Spleen (tissue), 11 donors: Measurements from ENCODE around the gene TCTN1. TPM values are rescaled to one million over a fixed set of nuclear protein-coding genes. Genes with fewer than 3 reads are reported as not detected.
A peak's percentile ranks its signal among the peaks of the same experiment; 100 is the strongest.

Experiments used
- DNase-seq: peaks from one replicate; pipeline ENCODE4 v3.0.0-alpha.2; 2020
- H3K27ac ChIP-seq, 8 donors: fragments of 200-600 bp; sonication (generic) in 7 of 8; 1 replicate in 4 of 8; 2 replicates in 4 of 8; pipeline versions ENCODE4 v1.5.0 to v1.8.0; 2016 to 2021; ENCODE audit warnings: inconsistent platforms in 4 of 8, mild to moderate bottlenecking in 4 of 8, moderate library complexity in 1 of 8
- H3K27me3 ChIP-seq, 7 donors: fragments of 200-600 bp; sonication (generic) in 6 of 7; replicated peaks in 1 of 7; 1 replicate in 4 of 7; 2 replicates in 3 of 7; pipeline versions ENCODE4 v1.5.0 to v1.8.0; 2016 to 2021; ENCODE audit warnings: inconsistent platforms in 3 of 7, mild to moderate bottlenecking in 1 of 7
- H3K36me3 ChIP-seq, 6 donors: fragments of 200-600 bp; sonication (generic) in 5 of 6; 1 replicate in 4 of 6; 2 replicates in 2 of 6; pipeline versions ENCODE4 v1.5.0 to v1.8.0; 2016 to 2021; ENCODE audit warnings: inconsistent platforms in 2 of 6
- H3K4me1 ChIP-seq, 6 donors: fragments of 200-600 bp; sonication (generic) in 5 of 6; 1 replicate in 3 of 6; 2 replicates in 3 of 6; pipeline versions ENCODE4 v1.5.0 to v1.8.0; 2016 to 2021; ENCODE audit warnings: inconsistent platforms in 3 of 6
- H3K4me3 ChIP-seq, 8 donors: fragments of 200-600 bp; sonication (generic) in 7 of 8; 1 replicate in 4 of 8; 2 replicates in 4 of 8; pipeline versions ENCODE4 v1.5.0 to v1.8.0; 2016 to 2021; ENCODE audit warnings: inconsistent platforms in 4 of 8, mild to moderate bottlenecking in 4 of 8, moderate library complexity in 2 of 8
- H3K9me3 ChIP-seq, 8 donors: fragments of 200-600 bp; sonication (generic) in 7 of 8; 1 replicate in 4 of 8; 2 replicates in 4 of 8; pipeline versions ENCODE4 v1.5.0 to v1.8.0; 2016 to 2021; ENCODE audit warnings: inconsistent platforms in 4 of 8
- POLR2A ChIP-seq, 3 donors: fragments of 450-650 bp; IDR thresholded peaks; one replicate each; pipeline ENCODE4 v1.5.1; 2017; ENCODE audit warnings: antibody characterized with exemption in 3 of 3, mild to moderate bottlenecking in 1 of 3
- POLR2AphosphoS5 ChIP-seq, 3 donors: sonication (generic); formaldehyde crosslinking; IDR thresholded peaks; one replicate each; pipeline ENCODE4 v1.5.1; 2017; ENCODE audit warnings: antibody characterized with exemption in 3 of 3
- WGBS, 5 donors: extraction: QIAGEN DNeasy Blood & Tissue Kit in 3 of 5; methylation state at CpG; one replicate each; pipeline versions ENCODE4 v1.1.5 to v1.1.7; 2013 to 2018; 5-methylcytosine and 5-hydroxymethylcytosine counted together
- intact Hi-C: fragments of 100-400 bp; cut with DNase I; formaldehyde crosslinking; loops from one replicate; pipeline ENCODE4 v1.15.0; 2023; ENCODE audit warnings: low total_unique reads
- polyA plus RNA-seq, 3 donors: library from polyadenylated mRNA; stranded (reverse); fragments of 200-250 nt; gene quantifications; one replicate each; pipeline ENCODE4 v1.2.1, GENCODE V29; 2013
- total RNA-seq, 7 donors: library from RNA; depleted of rRNA in 3 of 7; stranded (reverse); fragments of >200 nt in 3 of 7; fragmentation: NEBNext Ultra II Directional in 4 of 7; extraction: Animal tissue kit (Norgen Biotek cat#: 25700) in 4 of 7; gene quantifications; one replicate each; pipeline versions ENCODE4 v1.1.0 to v1.2.1, GENCODE V29; 2016 to 2021
- TF ChIP-seq, protein P1 (sequence below), 11 experiments: fragments of 200-600 bp in 7 of 11; fragments of 450-650 bp in 4 of 11; sonication (generic) in 4 of 11; IDR thresholded peaks in 8 of 11; conservative IDR thresholded peaks in 3 of 11; 1 replicate in 7 of 11; 2 replicates in 4 of 11; pipeline versions ENCODE4 v1.4.0 to v1.8.0; 2016 to 2021; ENCODE audit warnings: antibody characterized with exemption in 11 of 11, inconsistent platforms in 4 of 11, mild to moderate bottlenecking in 1 of 11
- donor health status: healthy with polysubstance abuse.
- donor health status: DM: no; HTN: no; CAD: no; lungs with moderate emphysema.
- donor health status: DM: no; HTN: no; CAD: no.
- donor health status: Bipolar disorder and iron deficiency.
- donor health status: healthy.
- donor health status: DM: no; HTN: no; CAD: no.
- donor health status: DM: yes; HTN: yes; CAD: no.

TCTN1 gene
- total and polyA plus RNA-seq, 10 donors: 8.4 to 30.8 (median 24.2) TPM

GRCh38 chr12:110667671-110668070 lies 53.7 kb downstream of the TCTN1 start:
- 83 to 87% (median 85%) methylated on average over 3 of the region's 3 CpGs for WGBS, 5 donors
- intact Hi-C loops: no loop called here
- peaks cover 0 to 58% (median 9%) of the 10 kb centered on the region in 6 donors for H3K36me3 ChIP-seq
- peaks cover 17 to 86% (median 48%) of the 10 kb centered on the region in 6 donors for H3K4me1 ChIP-seq
- H3K27me3 ChIP-seq: no peaks in the 10 kb centered on the region
- peak overlapping the region in 3 of 8 donors; percentile 75 to 80 (median 80) for H3K27ac ChIP-seq
- DNase-seq: no peak
- TF ChIP-seq POLR2AphosphoS5 (IDR thresholded peaks at IDR 0.05) (no peak), POLR2A (IDR thresholded peaks at IDR 0.05) (no peak)
- TF ChIP-seq, protein P1, sequence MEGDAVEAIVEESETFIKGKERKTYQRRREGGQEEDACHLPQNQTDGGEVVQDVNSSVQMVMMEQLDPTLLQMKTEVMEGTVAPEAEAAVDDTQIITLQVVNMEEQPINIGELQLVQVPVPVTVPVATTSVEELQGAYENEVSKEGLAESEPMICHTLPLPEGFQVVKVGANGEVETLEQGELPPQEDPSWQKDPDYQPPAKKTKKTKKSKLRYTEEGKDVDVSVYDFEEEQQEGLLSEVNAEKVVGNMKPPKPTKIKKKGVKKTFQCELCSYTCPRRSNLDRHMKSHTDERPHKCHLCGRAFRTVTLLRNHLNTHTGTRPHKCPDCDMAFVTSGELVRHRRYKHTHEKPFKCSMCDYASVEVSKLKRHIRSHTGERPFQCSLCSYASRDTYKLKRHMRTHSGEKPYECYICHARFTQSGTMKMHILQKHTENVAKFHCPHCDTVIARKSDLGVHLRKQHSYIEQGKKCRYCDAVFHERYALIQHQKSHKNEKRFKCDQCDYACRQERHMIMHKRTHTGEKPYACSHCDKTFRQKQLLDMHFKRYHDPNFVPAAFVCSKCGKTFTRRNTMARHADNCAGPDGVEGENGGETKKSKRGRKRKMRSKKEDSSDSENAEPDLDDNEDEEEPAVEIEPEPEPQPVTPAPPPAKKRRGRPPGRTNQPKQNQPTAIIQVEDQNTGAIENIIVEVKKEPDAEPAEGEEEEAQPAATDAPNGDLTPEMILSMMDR (IDR thresholded peaks at IDR 0.05 in 8 of 11, conservative IDR thresholded peaks at IDR 0.05 in 3 of 11): no peak
- H3K4me3 ChIP-seq: no peak overlapping the region
- H3K9me3 ChIP-seq: peaks cover 3 to 35% (median 26%) of the 10 kb centered on the region in 8 donors

DNA sequence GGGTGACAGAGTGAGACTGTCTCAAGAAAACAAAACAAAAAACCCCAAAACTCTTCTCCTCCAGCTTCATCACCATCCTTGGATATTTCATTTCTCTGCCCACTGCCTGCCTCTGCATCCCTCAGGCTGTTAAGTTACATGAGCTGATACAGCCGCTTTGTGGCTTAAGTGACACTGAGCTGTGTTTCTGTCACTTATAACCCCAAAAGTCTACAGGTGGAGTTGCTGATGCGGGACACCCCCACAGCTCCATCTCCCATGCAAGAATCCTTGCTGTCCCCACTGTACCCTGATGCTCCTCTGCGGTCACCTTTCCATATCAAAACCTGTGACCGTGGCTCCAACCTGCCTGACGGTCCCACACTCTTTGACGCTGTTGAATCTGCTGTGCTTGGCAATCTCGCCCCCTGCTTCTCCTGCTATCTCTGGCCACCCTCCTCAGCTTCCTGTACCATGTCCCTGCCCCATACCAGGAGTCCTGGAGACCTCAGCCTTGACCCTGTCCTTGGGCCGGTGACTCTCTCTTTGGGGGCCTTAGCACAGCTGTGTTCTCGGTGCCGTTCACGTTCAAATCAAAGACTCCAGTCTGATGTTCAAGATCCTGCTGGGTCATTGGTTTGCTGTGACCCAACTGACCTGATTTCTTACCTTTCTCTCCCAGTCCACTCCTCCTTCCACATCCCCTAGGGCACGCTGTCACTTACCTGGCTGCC lies 54.7 kb downstream of the TCTN1 start:
- peaks cover 23 to 86% (median 52%) of the 10 kb centered on the region in 6 donors for H3K4me1 ChIP-seq
- peak overlapping the region in 2 of 8 donors; percentile 2 to 32 for H3K4me3 ChIP-seq
- H3K9me3 ChIP-seq: peaks cover 3 to 35% (median 26%) of the 10 kb centered on the region in 8 donors
- 67 to 77% (median 73%) methylated on average over 12 of the region's 12 CpGs for WGBS, 5 donors
- intact Hi-C loops: no loop called here
- peaks cover 0 to 65% (median 9%) of the 10 kb centered on the region in 6 donors for H3K36me3 ChIP-seq
- H3K27me3 ChIP-seq: no peaks in the 10 kb centered on the region
- no peak for TF ChIP-seq POLR2AphosphoS5 (IDR thresholded peaks at IDR 0.05)
- no peak for TF ChIP-seq POLR2A (IDR thresholded peaks at IDR 0.05)
- TF ChIP-seq, protein P1 (IDR thresholded peaks at IDR 0.05 in 8 of 11, conservative IDR thresholded peaks at IDR 0.05 in 3 of 11): no peak
- peak; percentile 53 for DNase-seq
- peak overlapping the region in 7 of 8 donors; percentile 35 to 80 (median 72) for H3K27ac ChIP-seq

DNA sequence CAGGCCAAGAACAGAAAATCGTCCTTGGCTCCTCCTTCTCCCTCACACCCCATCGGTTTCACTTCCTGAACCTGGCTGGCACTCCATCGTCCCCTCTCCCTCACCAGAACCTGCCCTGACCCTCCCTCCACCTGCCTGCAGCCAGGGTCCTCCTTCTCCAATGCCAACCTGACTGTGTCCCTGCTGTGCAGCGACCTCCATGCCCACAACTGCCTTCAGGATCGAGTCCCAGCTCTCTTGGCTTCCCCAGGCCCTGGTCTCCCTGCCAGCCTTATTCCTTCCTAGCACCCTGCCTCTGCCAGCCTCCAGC lies 55.2 kb downstream of the TCTN1 start:
- intact Hi-C loops: no loop called here
- Histone ChIP-seq H3K36me3 (peaks cover 0 to 67% (median 9%) of the 10 kb centered on the region in 6 donors), H3K4me1 (peaks cover 23 to 86% (median 58%) of the 10 kb centered on the region in 6 donors), H3K27ac (peak overlapping the region; percentile 27 to 80 (median 68)), H3K4me3 (peak overlapping the region in 2 of 8 donors; percentile 2 to 32), H3K9me3 (peaks cover 3 to 30% (median 25%) of the 10 kb centered on the region in 8 donors), H3K27me3 (no peaks in the 10 kb centered on the region)
- TF ChIP-seq, protein P1 (IDR thresholded peaks at IDR 0.05 in 8 of 11, conservative IDR thresholded peaks at IDR 0.05 in 3 of 11): no peak
- TF ChIP-seq POLR2AphosphoS5 (IDR thresholded peaks at IDR 0.05) (peak in 2 of 3 donors; percentile 56 to 60), POLR2A (IDR thresholded peaks at IDR 0.05) (no peak)
- 46 to 48% (median 47%) methylated on average over 5 of the region's 5 CpGs for WGBS, 5 donors
- peak; percentile 78 for DNase-seq

DNA sequence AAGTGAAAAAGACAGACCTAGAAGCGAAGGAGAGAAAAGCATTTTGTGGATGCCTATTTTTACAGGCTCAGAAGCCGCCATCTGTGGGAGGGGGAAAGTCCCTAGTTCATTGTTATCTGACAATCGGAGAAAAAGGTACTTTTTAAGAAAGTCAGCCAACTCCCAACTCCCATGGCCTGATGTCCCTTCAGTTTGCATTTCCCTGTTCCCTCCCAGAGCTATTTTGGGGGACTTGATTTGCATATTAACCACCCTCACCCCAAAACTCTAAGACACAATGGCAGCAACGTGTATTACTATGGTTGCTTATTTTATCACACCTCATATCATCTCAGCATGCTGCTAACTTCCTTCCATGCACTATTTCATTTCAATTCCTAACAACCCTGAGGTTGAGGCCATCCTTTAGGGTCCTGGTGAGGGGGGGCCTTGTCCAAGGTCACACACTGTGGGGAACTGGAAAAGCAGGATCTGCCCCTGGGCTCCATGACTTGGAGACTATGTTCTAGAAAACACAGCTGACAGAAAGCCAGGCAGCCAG lies 56.3 kb downstream of the TCTN1 start:
- Histone ChIP-seq H3K4me1 (peaks cover 23 to 91% (median 62%) of the 10 kb centered on the region in 6 donors), H3K9me3 (peaks cover 0 to 28% (median 19%) of the 10 kb centered on the region in 8 donors), H3K27ac (peak overlapping the region in 7 of 8 donors; percentile 35 to 80 (median 72)), H3K36me3 (peaks cover 0 to 66% (median 7%) of the 10 kb centered on the region in 6 donors), H3K27me3 (no peaks in the 10 kb centered on the region), H3K4me3 (peak overlapping the region in 1 of 8 donors; percentile 1)
- DNase-seq: peak; percentile 59
- 15 to 39% (median 31%) methylated on average over 4 of the region's 4 CpGs for WGBS, 5 donors
- TF ChIP-seq, protein P1 (IDR thresholded peaks at IDR 0.05 in 8 of 11, conservative IDR thresholded peaks at IDR 0.05 in 3 of 11): no peak
- TF ChIP-seq POLR2AphosphoS5 (IDR thresholded peaks at IDR 0.05): peak in 1 of 3 donors; percentile 37
- intact Hi-C loops: no loop called here
